ENCODE results near the gene SLC24A3.

Gene SLC24A3

GRCh38 chr20:19520261-19520660 lies 307.8 kb downstream of the SLC24A3 start:
- no peak for DNase-seq

GRCh38 chr20:19522071-19522801 lies 309.8 kb downstream of the SLC24A3 start:
- no peak for DNase-seq

DNA sequence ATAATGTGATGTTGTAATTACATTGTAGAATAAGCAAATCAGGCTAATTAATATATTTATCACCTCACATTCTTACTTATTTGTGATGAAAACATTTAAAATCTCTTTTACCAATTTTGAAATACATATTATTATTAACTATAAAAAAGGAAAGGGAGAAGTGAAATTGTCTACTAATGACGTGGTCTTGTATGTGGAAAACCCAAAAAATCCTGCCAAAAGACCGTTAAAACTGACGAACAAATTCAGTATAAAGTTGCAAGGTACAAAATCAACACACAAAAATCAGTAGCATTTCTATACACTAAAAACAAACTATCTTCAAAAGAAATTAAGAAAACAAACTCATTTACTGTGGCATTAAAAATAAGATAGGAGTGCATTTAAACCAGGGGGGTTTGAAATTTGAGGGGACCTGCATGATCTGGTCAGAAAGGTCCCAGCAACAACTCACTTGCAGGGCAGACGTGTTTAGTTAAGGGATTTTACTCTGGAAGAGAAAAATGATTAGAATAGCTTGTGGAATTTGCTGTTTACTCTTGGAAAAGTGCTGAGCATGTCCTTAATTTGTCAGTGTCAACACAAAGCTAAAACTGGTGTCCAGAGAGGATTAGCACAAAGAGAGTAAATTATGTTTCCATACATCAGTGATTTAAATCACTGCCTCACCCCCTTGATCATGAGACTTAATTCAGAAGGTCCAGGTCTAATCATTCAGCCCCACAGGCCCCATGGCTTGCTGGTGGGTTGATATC lies 310.6 kb downstream of the SLC24A3 start:
- DNase-seq: no peak

DNA sequence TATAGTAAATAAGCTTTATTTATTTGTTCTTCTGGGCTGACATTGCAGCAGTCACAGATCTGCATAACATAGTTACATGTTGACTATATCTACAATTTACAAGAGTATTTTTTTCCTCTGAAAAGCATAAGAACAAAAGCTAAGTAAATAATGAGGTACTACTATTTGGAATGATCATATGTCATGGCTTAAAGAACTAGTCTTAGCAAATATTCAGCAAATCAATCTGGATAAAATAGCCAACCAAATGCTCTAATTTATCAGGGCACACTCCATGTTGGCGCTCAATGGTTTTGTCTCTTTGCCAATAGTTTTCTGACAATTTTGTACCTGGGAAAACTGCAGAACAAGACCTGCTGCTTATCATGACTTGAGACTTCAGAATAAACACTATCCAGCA lies 312.2 kb downstream of the SLC24A3 start:
- no peak for DNase-seq

- DNase-seq: no peak
These were observed 315.1 kb downstream of the SLC24A3 start for GRCh38 chr20:19527509-19527908.

- DNase-seq: no peak
These were observed 316.0 kb downstream of the SLC24A3 start for GRCh38 chr20:19528286-19529030.

DNA sequence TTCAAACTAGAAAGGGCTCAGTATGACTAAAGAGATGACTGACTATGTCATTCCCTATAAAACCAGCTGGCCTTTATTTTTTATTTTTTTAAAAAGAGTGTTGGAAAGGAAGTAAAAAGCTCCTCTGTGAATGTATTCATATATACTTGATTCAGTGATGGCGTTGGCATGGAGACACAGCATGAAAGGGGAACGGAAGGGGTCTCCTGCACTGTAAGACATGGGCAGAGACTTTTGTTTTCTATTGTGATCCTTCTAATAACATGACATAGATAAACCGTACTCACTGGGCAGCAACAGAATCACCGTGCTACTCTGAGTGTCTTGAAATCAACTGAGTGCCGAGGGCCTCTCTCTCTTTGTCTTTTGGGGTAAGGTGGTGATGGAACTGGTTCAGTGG lies 317.6 kb downstream of the SLC24A3 start:
- no peak for DNase-seq

GRCh38 chr20:19531446-19531845 lies 319.0 kb downstream of the SLC24A3 start:
- no peak for DNase-seq

GRCh38 chr20:19538556-19538955 lies 326.1 kb downstream of the SLC24A3 start:
- no peak for DNase-seq

DNA sequence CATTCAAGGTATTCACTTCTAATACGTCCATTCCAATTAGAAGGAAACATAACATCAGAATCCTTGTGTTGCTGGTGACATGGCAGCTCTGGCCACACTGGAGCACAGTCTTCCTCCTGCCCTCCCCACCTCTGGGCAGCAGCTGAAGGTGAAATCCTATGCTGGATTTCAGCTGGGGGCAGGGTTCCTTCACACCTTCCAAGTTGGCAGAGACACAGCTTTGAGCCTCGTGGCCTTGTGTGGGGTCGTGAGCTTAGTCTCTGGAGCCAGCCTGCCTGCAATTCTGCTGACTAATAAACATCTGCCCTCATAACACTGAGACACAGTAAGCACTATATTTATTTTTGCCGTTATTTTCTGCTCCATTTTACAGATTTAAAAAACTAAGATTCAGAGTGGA lies 326.7 kb downstream of the SLC24A3 start:
- DNase-seq: no peak

- peak; percentile 20 for DNase-seq
These were observed 327.9 kb downstream of the SLC24A3 start for GRCh38 chr20:19540392-19540791.

- no peak for DNase-seq
These were observed 330.7 kb downstream of the SLC24A3 start for GRCh38 chr20:19543101-19543500.

- no peak for DNase-seq
These were observed 332.2 kb downstream of the SLC24A3 start for GRCh38 chr20:19544684-19545083.

DNA sequence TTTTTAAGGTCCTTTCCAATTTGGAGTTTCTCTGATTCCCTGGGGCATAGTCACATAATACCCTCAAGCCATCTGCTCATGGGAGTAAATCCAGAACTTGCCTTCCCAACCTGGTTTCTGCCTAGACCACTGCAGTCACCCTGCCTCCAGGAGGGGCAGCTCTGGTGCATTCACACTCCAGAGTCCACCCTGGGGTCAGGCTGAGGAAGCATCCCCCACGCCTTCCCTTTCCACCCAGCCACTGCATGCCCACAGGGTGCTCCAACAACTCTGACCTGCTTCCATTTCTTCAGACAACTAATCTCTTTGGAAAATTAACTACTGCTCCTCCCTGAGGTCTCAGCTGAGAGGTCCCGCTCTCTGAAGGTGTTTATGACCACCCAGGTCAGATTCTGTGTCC lies 334.2 kb downstream of the SLC24A3 start:
- no peak for DNase-seq

DNA sequence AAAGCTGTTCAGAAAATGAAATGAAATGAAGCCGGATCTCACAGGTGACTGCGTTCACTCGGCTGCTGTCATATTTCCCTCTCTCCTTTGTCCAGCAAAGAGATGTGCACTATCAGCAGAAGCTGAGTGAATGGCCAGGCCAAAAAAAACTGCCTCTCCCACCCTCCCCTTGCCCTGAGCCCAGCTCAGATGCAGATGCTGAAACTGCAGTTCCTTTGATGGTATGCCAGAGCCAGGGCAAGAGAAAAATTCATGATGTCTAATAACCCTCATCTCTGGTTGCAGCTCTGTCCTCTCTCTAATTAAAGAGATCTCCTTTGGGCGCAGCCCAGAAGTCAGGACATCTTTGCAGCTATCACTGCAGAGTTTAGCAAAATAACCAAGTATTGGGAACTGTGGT lies 335.1 kb downstream of the SLC24A3 start:
- DNase-seq: no peak

- DNase-seq: no peak
These were observed 337.5 kb downstream of the SLC24A3 start for GRCh38 chr20:19549896-19550295.

DNA sequence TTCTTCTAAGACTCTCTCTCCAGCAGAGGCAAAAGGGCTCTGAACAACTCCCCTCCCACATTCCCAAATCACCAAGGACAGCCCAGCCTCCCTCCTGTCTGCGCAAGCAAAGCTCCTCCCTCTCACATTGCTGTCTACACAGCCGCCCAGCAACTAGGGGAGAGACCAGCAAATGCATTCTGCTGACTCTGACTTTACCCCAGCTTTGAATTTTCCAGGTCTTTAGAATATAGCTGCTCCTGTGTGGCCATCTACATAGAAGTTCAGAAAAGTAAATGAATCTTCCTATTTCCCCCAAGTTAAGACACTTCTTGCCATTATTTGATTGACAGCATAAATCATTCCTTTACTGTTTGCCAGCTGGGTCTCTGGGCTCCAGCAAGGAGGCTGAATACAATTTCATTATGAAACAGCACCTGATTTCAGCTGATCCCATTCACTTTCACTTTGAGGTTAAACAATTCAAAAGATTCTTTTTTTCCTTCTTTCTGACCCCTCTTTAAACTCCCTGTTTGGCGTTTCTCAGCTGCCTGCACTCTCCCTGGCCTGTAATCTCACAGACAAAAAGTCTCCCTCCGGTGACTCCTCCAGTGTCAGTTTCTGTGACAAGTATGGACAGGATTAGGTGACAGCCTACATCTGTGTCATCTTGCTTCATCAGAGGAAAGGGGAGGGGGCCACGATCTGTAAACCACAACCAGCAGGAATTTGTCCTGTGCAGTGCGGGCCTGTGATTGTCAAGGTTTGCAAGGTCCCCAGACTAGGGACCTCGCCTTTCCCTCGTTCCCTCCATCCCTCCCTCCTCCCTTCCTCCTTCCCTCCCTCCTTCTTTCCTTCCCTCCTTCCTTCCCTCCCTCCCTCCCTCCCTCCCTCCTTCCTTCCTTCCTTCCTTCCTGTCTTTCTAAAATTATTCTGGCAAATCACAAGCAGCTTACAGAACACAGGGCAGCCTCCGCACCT lies 340.1 kb downstream of the SLC24A3 start:
- no peak for DNase-seq

DNA sequence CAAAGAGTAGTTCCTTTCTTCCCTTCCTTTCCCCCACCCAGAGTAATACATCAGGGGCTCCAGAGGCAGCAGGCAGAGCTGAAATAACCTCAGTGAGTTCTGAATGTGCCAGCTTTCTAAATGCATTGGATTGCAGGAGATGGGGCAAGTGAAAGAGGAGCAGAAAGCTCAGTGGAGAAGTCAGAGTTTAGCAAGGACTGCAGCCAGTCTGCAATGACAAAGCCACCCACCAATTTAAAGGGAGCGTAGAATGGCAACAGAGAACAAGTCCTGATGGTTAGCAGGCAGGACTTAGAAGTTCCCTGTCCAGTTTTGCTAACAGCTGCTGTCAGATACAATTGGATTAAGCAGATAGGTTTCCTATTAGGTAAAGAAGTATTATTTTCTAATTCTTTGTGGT lies 342.2 kb downstream of the SLC24A3 start:
- no peak for DNase-seq

DNA sequence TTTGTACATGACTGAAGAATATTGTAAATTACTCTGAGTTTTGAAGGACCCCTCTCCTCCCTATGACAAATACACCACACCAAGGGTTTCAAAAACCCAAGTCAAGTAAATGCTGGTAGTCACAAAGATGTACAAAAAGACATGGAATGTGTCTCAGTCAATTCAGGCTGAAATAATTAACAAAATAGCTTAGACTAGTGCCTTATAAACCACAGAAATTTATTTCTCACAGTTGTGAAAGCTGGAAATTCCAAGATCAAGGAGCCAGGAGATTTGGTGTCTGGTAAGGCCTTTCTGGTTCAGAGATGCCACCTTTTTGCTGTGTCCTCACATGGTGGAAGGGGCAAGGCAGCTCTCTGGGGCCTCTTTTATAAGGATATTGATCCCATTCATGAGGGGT lies 343.3 kb downstream of the SLC24A3 start:
- no peak for DNase-seq

DNA sequence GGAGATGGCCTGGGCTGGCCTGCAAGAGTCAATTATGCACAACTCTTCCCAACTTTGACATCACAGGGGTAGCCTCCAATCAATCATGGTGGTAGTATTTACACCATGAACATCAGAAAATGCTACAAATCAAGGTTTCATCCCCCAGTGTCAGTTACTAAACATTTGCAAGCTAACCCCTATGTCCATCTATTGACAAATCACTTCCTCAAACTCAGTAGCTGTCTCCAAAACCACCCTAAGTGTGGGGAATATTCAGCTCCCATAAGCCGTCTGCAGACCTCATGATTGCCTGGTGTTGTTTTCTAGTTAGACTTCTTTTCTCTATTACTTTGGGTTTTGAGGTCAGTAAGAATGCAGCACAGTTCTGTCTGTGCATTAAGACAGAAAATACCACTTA lies 344.8 kb downstream of the SLC24A3 start:
- DNase-seq: no peak

GRCh38 chr20:19560881-19561480 lies 348.5 kb downstream of the SLC24A3 start:
- no peak for DNase-seq

- no peak for DNase-seq
These were observed 350.0 kb downstream of the SLC24A3 start for GRCh38 chr20:19562426-19562825.
